GM06990 (cell line): Measurements from ENCODE around the gene MKX.

Source experiments
- DNase-seq: peaks from one replicate; pipeline ENCODE4 v3.0.0-alpha.2; 2011; ENCODE audit not compliant: insufficient read length; ENCODE audit errors: extremely low read depth
- H3K27me3 ChIP-seq: replicated peaks from 2 replicates; pipeline ENCODE4 v1.6.0; 2011; ENCODE audit warnings: low read length; ENCODE audit not compliant: control insufficient read depth, insufficient read depth
- H3K36me3 ChIP-seq: 2 replicates; pipeline ENCODE4 v1.5.1; 2011; ENCODE audit warnings: low read length; ENCODE audit not compliant: control insufficient read depth, insufficient read depth
- H3K4me3 ChIP-seq: replicated peaks from 2 replicates; pipeline ENCODE4 v1.5.1; 2011; ENCODE audit warnings: low read depth, mild to moderate bottlenecking, control low read depth, low read length
- CTCF ChIP-seq: IDR thresholded peaks from 2 replicates; pipeline ENCODE4 v1.5.1; 2011; ENCODE audit warnings: low read length, control low read depth, mild to moderate bottlenecking, inconsistent platforms; ENCODE audit not compliant: insufficient read depth, poor library complexity, severe bottlenecking

The MKX gene

GRCh38 chr10:27624941-27625340 lies 120.7 kb downstream of the MKX start:
- no peak for DNase-seq
- Histone ChIP-seq H3K36me3 (no peaks in the 10 kb centered on the region), H3K4me3 (no peak overlapping the region), H3K27me3 (no peaks in the 10 kb centered on the region)
- TF ChIP-seq CTCF: no peak
